Heart left ventricle (tissue), 16 donors: Measurements from ENCODE around the gene KNL1. TPM values are rescaled to one million over a fixed set of nuclear protein-coding genes. Genes with fewer than 3 reads are reported as not detected.

Source experiments
- ATAC-seq, 4 donors: fragments of 200-7000 bp; cut with Tn5 transposase; one replicate each; pipeline ENCODE4 v1.9.1; 2020 to 2022; ENCODE audit warnings: moderate library complexity in 4 of 4, mild to moderate bottlenecking in 3 of 4, moderate number of reproducible peaks in 1 of 4
- DNase-seq, 5 donors: peaks; one replicate each; pipeline ENCODE4 v3.0.0-alpha.2; 2020
- H3K27ac ChIP-seq, 12 donors: fragments of 200-600 bp; sonication (generic) in 4 of 12; one replicate each; pipeline versions ENCODE4 v1.5.0 to v1.8.0; 2016 to 2022; ENCODE audit warnings: mild to moderate bottlenecking in 2 of 12
- H3K27me3 ChIP-seq, 9 donors: fragments of 200-600 bp; sonication (generic) in 2 of 9; one replicate each; pipeline versions ENCODE4 v1.5.1 to v1.8.0; 2016 to 2022; ENCODE audit warnings: mild to moderate bottlenecking in 3 of 9
- H3K36me3 ChIP-seq, 9 donors: fragments of 200-600 bp; sonication (generic) in 2 of 9; one replicate each; pipeline versions ENCODE4 v1.5.0 to v1.8.0; 2018 to 2022; ENCODE audit warnings: mild to moderate bottlenecking in 2 of 9
- H3K4me1 ChIP-seq, 12 donors: fragments of 200-600 bp; sonication (generic) in 4 of 12; one replicate each; pipeline versions ENCODE4 v1.5.0 to v1.8.0; 2016 to 2022; ENCODE audit warnings: mild to moderate bottlenecking in 3 of 12
- H3K4me3 ChIP-seq, 12 donors: fragments of 200-600 bp; sonication (generic) in 4 of 12; one replicate each; pipeline versions ENCODE4 v1.5.0 to v1.8.0; 2017 to 2022; ENCODE audit warnings: mild to moderate bottlenecking in 9 of 12, moderate library complexity in 4 of 12
- H3K9me3 ChIP-seq, 12 donors: fragments of 200-600 bp; sonication (generic) in 4 of 12; one replicate each; pipeline versions ENCODE4 v1.5.0 to v1.8.0; 2016 to 2022; ENCODE audit warnings: mild to moderate bottlenecking in 1 of 12
- CTCF ChIP-seq, 12 donors: fragments of 200-600 bp; sonication (generic) in 4 of 12; IDR thresholded peaks; one replicate each; pipeline versions ENCODE4 v1.5.0 to v1.8.0; 2018 to 2022; ENCODE audit warnings: antibody characterized with exemption in 12 of 12, mild to moderate bottlenecking in 5 of 12
- POLR2A ChIP-seq, 2 donors: fragments of 450-650 bp; IDR thresholded peaks; one replicate each; pipeline ENCODE4 v1.6.1; 2017; ENCODE audit warnings: antibody characterized with exemption in 2 of 2, mild to moderate bottlenecking in 2 of 2, moderate library complexity in 2 of 2
- WGBS, 4 donors: extraction: QIAGEN DNeasy Blood & Tissue Kit in 2 of 4; methylation state at CpG; one replicate each; pipeline versions ENCODE4 v1.1.5 to v1.1.7; 2013 to 2018; 5-methylcytosine and 5-hydroxymethylcytosine counted together
- intact Hi-C, 10 donors: fragments of 100-400 bp; cut with DNase I; formaldehyde crosslinking; loops; one replicate each; pipeline versions ENCODE4 v1.11.1 to v1.14.2; 2022
- polyA plus RNA-seq, 2 donors: library from polyadenylated mRNA; stranded (reverse); fragments of 200-250 nt; gene quantifications; one replicate each; pipeline ENCODE4 v1.2.3, GENCODE V29; 2013
- total RNA-seq, 9 donors: library from RNA; depleted of rRNA in 2 of 9; stranded (reverse); fragments of >200 nt in 2 of 9; fragmentation: NEBNext Ultra II Directional in 3 of 9; extraction: Animal tissue kit (Norgen Biotek cat#: 25700) in 3 of 9; gene quantifications; one replicate each; pipeline versions ENCODE4 v1.1.0 to v1.2.4, GENCODE V29; 2016 to 2023
- donor health status: ischemic (EF 13 %, LVEDD 7.1; RV severe dilation, severe dysfunction).
- donor health status: healthy with polysubstance abuse.
- donor health status: DM: no; HTN: yes; CAD: no.
- donor health status: DM: no; HTN: no; CAD: no.
- donor health status: ischemic (EF 25% LVEDD 6.9; RV normal size, moderate dysfunction).
- donor health status: ischemic (EF 25% LVEDD 5.7; RV mildly dilated, moderate dysfunction).
- donor health status: healthy.
- donor health status: DM: yes; HTN: yes; CAD: no.
- donor health status: ischemic (EF 35%, LVEDD 5.7; RV mildly dilated, moderate dysfunction).
- donor health status: nonischemic (EF 11% LVEDD 7.7; RV severe dilation, severe dysfunction).
- donor health status: DM: yes; HTN: yes; CAD: no.
- donor health status: PGD.
- donor health status: ischemic (EF 29% LVEDD 5.4; RV normal size, mild dysfunction).
- donor health status: nonischemic (EF 23%, LVEDD 6.1; RV moderate dilation, normal function).

The KNL1 gene
- total and polyA plus RNA-seq, 11 donors, result 0.04 to 5.9 (median 0.62) TPM; not detected in 1

GRCh38 chr15:40562691-40563090 lies 31.4 kb upstream of the KNL1 start:
- DNase-seq, result no peak
- ATAC-seq, result no peak
- Histone ChIP-seq H3K4me1 (peaks cover 0 to 44% (median 15%) of the 10 kb centered on the region in 12 donors), H3K4me3 (no peak overlapping the region), H3K27ac (no peak overlapping the region), H3K36me3 (peaks cover 0 to 37% (median 8%) of the 10 kb centered on the region in 9 donors), H3K9me3 (no peaks in the 10 kb centered on the region), H3K27me3 (no peaks in the 10 kb centered on the region)
- 57 to 77% (median 69%) methylated on average over 2 of the region's 2 CpGs for WGBS, 4 donors
- intact Hi-C loops, result loop anchor here in 2 of 10 donors (5.0 to 10.0 kb wide), 2 partner anchors 45 to 48 kb away; no protein-coding TSS in a partner anchor
- TF ChIP-seq POLR2A (IDR thresholded peaks at IDR 0.05) (no peak), CTCF (IDR thresholded peaks at IDR 0.05) (no peak)

- H3K4me3 ChIP-seq, result no peak overlapping the region
- peaks cover 0 to 30% (median 8%) of the 10 kb centered on the region in 9 donors for H3K36me3 ChIP-seq
- TF ChIP-seq POLR2A (IDR thresholded peaks at IDR 0.05) (no peak), CTCF (IDR thresholded peaks at IDR 0.05) (no peak)
- no peaks in the 10 kb centered on the region for H3K9me3 ChIP-seq
- intact Hi-C loops, result loop anchor here in 2 of 10 donors (5.0 to 10.0 kb wide), 2 partner anchors 46 to 49 kb away; no protein-coding TSS in a partner anchor
- DNase-seq (no peak), ATAC-seq (no peak)
- peaks cover 0 to 40% (median 16%) of the 10 kb centered on the region in 12 donors for H3K4me1 ChIP-seq
- H3K27ac ChIP-seq, result no peak overlapping the region
- H3K27me3 ChIP-seq, result no peaks in the 10 kb centered on the region
These were observed 30.6 kb upstream of the KNL1 start for GRCh38 chr15:40563426-40563825.

DNA sequence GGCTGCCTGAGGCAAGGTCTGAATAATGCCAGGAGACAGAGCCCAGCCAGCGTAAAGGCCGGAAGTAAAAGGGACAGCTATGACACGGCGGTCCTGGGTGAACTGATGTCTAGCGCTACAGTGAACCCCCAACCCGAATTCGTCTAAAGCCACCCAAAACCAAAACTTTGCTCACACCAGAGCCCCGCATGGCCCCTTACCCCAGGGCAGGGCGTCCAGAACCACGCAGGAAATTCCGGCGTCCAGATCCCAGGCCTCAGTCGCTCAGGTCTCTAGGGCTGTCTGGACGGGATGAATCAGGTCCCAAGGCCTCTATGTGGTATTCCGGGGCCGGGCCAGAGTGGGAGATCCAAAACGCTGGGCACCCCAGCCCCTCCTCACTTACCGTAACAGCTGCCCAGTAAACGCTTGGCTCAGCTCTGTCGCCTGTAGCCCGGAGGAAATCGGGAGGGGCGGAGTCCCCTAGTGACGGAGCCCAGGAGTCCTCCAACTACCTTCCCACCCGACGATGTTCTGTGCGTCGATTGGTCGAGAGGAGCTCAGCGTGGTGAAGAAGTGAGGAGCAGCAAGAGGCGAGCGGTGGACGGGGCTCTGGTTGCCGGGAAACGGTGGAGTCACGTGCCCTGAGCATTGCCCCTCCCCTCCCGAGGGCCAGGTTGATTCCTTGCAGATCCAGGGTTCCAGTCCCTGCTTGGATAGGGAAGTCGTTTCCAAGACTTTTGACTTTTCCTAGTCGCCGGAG lies 29.3 kb upstream of the KNL1 start, which contains the start of gene CCDC32:
Gene CCDC32, minus strand, starts transcription at position 452 of the 742 bp plus-strand sequence. CDS start 2,027 bp downstream, outside the sequence.
- TF ChIP-seq CTCF (IDR thresholded peaks at IDR 0.05) (peak in 1 of 12 donors; percentile 17), POLR2A (IDR thresholded peaks at IDR 0.05) (peak in 1 of 2 donors; percentile 88)
- Histone ChIP-seq H3K36me3 (peaks cover 0 to 30% (median 8%) of the 10 kb centered on the region in 9 donors), H3K4me1 (peaks cover 0 to 46% (median 19%) of the 10 kb centered on the region in 12 donors), H3K27ac (peak within 1 kb of the TSS; percentile 76 to 99 (median 93)), H3K9me3 (no peaks in the 10 kb centered on the region), H3K27me3 (no peaks in the 10 kb centered on the region), H3K4me3 (peak within 1 kb of the TSS; percentile 58 to 97 (median 84))
- ATAC-seq, result peak; percentile 98 to 99 (median 98)
- WGBS, 4 donors, result 0% methylated on average over 37 to 40 of the region's 40 CpGs
- DNase-seq, result peak; percentile 97 to 99 (median 98)
- intact Hi-C loops, result loop anchor here in 2 of 10 donors (5.0 to 10.0 kb wide), 2 partner anchors 47 to 50 kb away; no protein-coding TSS in a partner anchor
